Measurements from ENCODE around the gene TRERF1.
"Not testable (repeated sequence)": the region's sequence is repeated elsewhere in the genome, so short reads cannot be mapped to it uniquely, and the experiment has no call there.

Gene TRERF1

GRCh38 chr6:42226645-42227143 lies 225.0 kb downstream of the TRERF1 start:
- Histone ChIP-seq H3K27ac (ENCODE audit: low read depth, low read length) (peak overlapping the region; percentile 84), H3K4me3 (ENCODE audit: low read depth, low read length) (no peak overlapping the region), H3K27me3 (ENCODE audit: control insufficient read depth, insufficient read depth, low read length) (no peaks in the 10 kb centered on the region), H3K9ac (ENCODE audit: low read depth, low read length) (no peak overlapping the region), H3K9me3 (ENCODE audit: control insufficient read depth, insufficient read depth, low read length) (no peaks in the 10 kb centered on the region), H3K4me1 (ENCODE audit: control insufficient read depth, insufficient read depth, low read length) (no peaks in the 10 kb centered on the region), H3K36me3 (ENCODE audit: control insufficient read depth, insufficient read depth, low read length) (peaks cover 39% of the 10 kb centered on the region)

- no peak overlapping the region for H3K4me3 ChIP-seq (ENCODE audit: low read depth, low read length)
- H3K4me1 ChIP-seq (ENCODE audit: control insufficient read depth, insufficient read depth, low read length) = no peaks in the 10 kb centered on the region
- H3K9me3 ChIP-seq (ENCODE audit: control insufficient read depth, insufficient read depth, low read length) = no peaks in the 10 kb centered on the region
- H3K27me3 ChIP-seq (ENCODE audit: control insufficient read depth, insufficient read depth, low read length) = no peaks in the 10 kb centered on the region
- H3K9ac ChIP-seq (ENCODE audit: low read depth, low read length) = no peak overlapping the region
- peaks cover 34% of the 10 kb centered on the region for H3K36me3 ChIP-seq (ENCODE audit: control insufficient read depth, insufficient read depth, low read length)
- H3K27ac ChIP-seq (ENCODE audit: low read depth, low read length) = peak overlapping the region; percentile 84
Observed at GRCh38 chr6:42226161-42226611, 225.5 kb downstream of the TRERF1 start.

GRCh38 chr6:42225419-42225818 lies 226.3 kb downstream of the TRERF1 start:
- Histone ChIP-seq H3K27me3 (ENCODE audit: control insufficient read depth, insufficient read depth, low read length) (no peaks in the 10 kb centered on the region), H3K36me3 (ENCODE audit: control insufficient read depth, insufficient read depth, low read length) (peaks cover 28% of the 10 kb centered on the region), H3K9ac (ENCODE audit: low read depth, low read length) (no peak overlapping the region), H3K4me1 (ENCODE audit: control insufficient read depth, insufficient read depth, low read length) (no peaks in the 10 kb centered on the region), H3K9me3 (ENCODE audit: control insufficient read depth, insufficient read depth, low read length) (no peaks in the 10 kb centered on the region), H3K4me3 (ENCODE audit: low read depth, low read length) (no peak overlapping the region), H3K27ac (ENCODE audit: low read depth, low read length) (no peak overlapping the region)

GRCh38 chr6:42225029-42225339 lies 226.7 kb downstream of the TRERF1 start:
- Histone ChIP-seq H3K36me3 (ENCODE audit: control insufficient read depth, insufficient read depth, low read length) (peaks cover 28% of the 10 kb centered on the region), H3K9me3 (ENCODE audit: control insufficient read depth, insufficient read depth, low read length) (no peaks in the 10 kb centered on the region), H3K9ac (ENCODE audit: low read depth, low read length) (no peak overlapping the region), H3K4me1 (ENCODE audit: control insufficient read depth, insufficient read depth, low read length) (no peaks in the 10 kb centered on the region), H3K27me3 (ENCODE audit: control insufficient read depth, insufficient read depth, low read length) (no peaks in the 10 kb centered on the region), H3K4me3 (ENCODE audit: low read depth, low read length) (no peak overlapping the region), H3K27ac (ENCODE audit: low read depth, low read length) (no peak overlapping the region)

GRCh38 chr6:42224222-42225028 lies 227.3 kb downstream of the TRERF1 start:
- Histone ChIP-seq H3K9me3 (ENCODE audit: control insufficient read depth, insufficient read depth, low read length) (no peaks in the 10 kb centered on the region), H3K9ac (ENCODE audit: low read depth, low read length) (no peak overlapping the region), H3K27ac (ENCODE audit: low read depth, low read length) (no peak overlapping the region), H3K27me3 (ENCODE audit: control insufficient read depth, insufficient read depth, low read length) (no peaks in the 10 kb centered on the region), H3K4me1 (ENCODE audit: control insufficient read depth, insufficient read depth, low read length) (no peaks in the 10 kb centered on the region), H3K4me3 (ENCODE audit: low read depth, low read length) (no peak overlapping the region), H3K36me3 (ENCODE audit: control insufficient read depth, insufficient read depth, low read length) (peaks cover 28% of the 10 kb centered on the region)

- Histone ChIP-seq H3K27me3 (ENCODE audit: control insufficient read depth, insufficient read depth, low read length) (no peaks in the 10 kb centered on the region), H3K9me3 (ENCODE audit: control insufficient read depth, insufficient read depth, low read length) (no peaks in the 10 kb centered on the region), H3K4me1 (ENCODE audit: control insufficient read depth, insufficient read depth, low read length) (no peaks in the 10 kb centered on the region), H3K4me3 (ENCODE audit: low read depth, low read length) (no peak overlapping the region), H3K27ac (ENCODE audit: low read depth, low read length) (no peak overlapping the region), H3K9ac (ENCODE audit: low read depth, low read length) (no peak overlapping the region), H3K36me3 (ENCODE audit: control insufficient read depth, insufficient read depth, low read length) (peaks cover 8% of the 10 kb centered on the region; the same call in 1 of the 2 replicates)
Observed at GRCh38 chr6:42222448-42222847, 229.3 kb downstream of the TRERF1 start.

GRCh38 chr6:42221546-42221945 lies 230.2 kb downstream of the TRERF1 start:
- Histone ChIP-seq H3K4me3 (ENCODE audit: low read depth, low read length) (no peak overlapping the region), H3K27me3 (ENCODE audit: control insufficient read depth, insufficient read depth, low read length) (no peaks in the 10 kb centered on the region), H3K27ac (ENCODE audit: low read depth, low read length) (no peak overlapping the region), H3K9me3 (ENCODE audit: control insufficient read depth, insufficient read depth, low read length) (no peaks in the 10 kb centered on the region), H3K4me1 (ENCODE audit: control insufficient read depth, insufficient read depth, low read length) (no peaks in the 10 kb centered on the region), H3K36me3 (ENCODE audit: control insufficient read depth, insufficient read depth, low read length) (no peaks in the 10 kb centered on the region), H3K9ac (ENCODE audit: low read depth, low read length) (no peak overlapping the region)

GRCh38 chr6:42220807-42221206 lies 230.9 kb downstream of the TRERF1 start:
- H3K9me3 ChIP-seq (ENCODE audit: control insufficient read depth, insufficient read depth, low read length) = no peaks in the 10 kb centered on the region
- H3K9ac ChIP-seq (ENCODE audit: low read depth, low read length) = no peak overlapping the region
- H3K4me3 ChIP-seq (ENCODE audit: low read depth, low read length) = no peak overlapping the region
- H3K27me3 ChIP-seq (ENCODE audit: control insufficient read depth, insufficient read depth, low read length) = no peaks in the 10 kb centered on the region
- H3K27ac ChIP-seq (ENCODE audit: low read depth, low read length) = no peak overlapping the region
- no peaks in the 10 kb centered on the region for H3K36me3 ChIP-seq (ENCODE audit: control insufficient read depth, insufficient read depth, low read length)
- no peaks in the 10 kb centered on the region for H3K4me1 ChIP-seq (ENCODE audit: control insufficient read depth, insufficient read depth, low read length)

GRCh38 chr6:42217519-42218367 lies 234.0 kb downstream of the TRERF1 start, which contains the start of gene MRPS10:
MRPS10 (minus strand) TSS chr6:42217861; CDS start chr6:42217849, 12 bp downstream.
- Histone ChIP-seq H3K36me3 (ENCODE audit: control insufficient read depth, insufficient read depth, low read length) (peaks cover 14% of the 10 kb centered on the region), H3K9ac (ENCODE audit: low read depth, low read length) (peak within 1 kb of the TSS; percentile 80), H3K4me3 (ENCODE audit: low read depth, low read length) (peak within 1 kb of the TSS; percentile 86), H3K27me3 (ENCODE audit: control insufficient read depth, insufficient read depth, low read length) (no peaks in the 10 kb centered on the region), H3K9me3 (ENCODE audit: control insufficient read depth, insufficient read depth, low read length) (no peaks in the 10 kb centered on the region), H3K4me1 (ENCODE audit: control insufficient read depth, insufficient read depth, low read length) (peaks cover 2% of the 10 kb centered on the region; the same call in 1 of the 2 replicates), H3K27ac (ENCODE audit: low read depth, low read length) (peak within 1 kb of the TSS; percentile 93)

GRCh38 chr6:42217157-42217518 lies 234.6 kb downstream of the TRERF1 start:
- no peaks in the 10 kb centered on the region for H3K27me3 ChIP-seq (ENCODE audit: control insufficient read depth, insufficient read depth, low read length)

GRCh38 chr6:42216495-42216894 lies 235.2 kb downstream of the TRERF1 start:
- Histone ChIP-seq H3K36me3 (ENCODE audit: control insufficient read depth, insufficient read depth, low read length) (peaks cover 27% of the 10 kb centered on the region), H3K4me3 (ENCODE audit: low read depth, low read length) (peak overlapping the region; percentile 86)
- not testable (repeated sequence) for H3K27me3 ChIP-seq (ENCODE audit: control insufficient read depth, insufficient read depth, low read length); H3K9ac ChIP-seq (ENCODE audit: low read depth, low read length); H3K9me3 ChIP-seq (ENCODE audit: control insufficient read depth, insufficient read depth, low read length); H3K4me1 ChIP-seq (ENCODE audit: control insufficient read depth, insufficient read depth, low read length); H3K27ac ChIP-seq (ENCODE audit: low read depth, low read length)

More at GRCh38 chr6:42217157-42217518, 234.6 kb downstream of the TRERF1 start:
- Histone ChIP-seq H3K4me3 (ENCODE audit: low read depth, low read length) (peak overlapping the region; percentile 86), H3K27ac (ENCODE audit: low read depth, low read length) (peak overlapping the region; percentile 93), H3K9ac (ENCODE audit: low read depth, low read length) (peak overlapping the region; percentile 80), H3K9me3 (ENCODE audit: control insufficient read depth, insufficient read depth, low read length) (no peaks in the 10 kb centered on the region), H3K4me1 (ENCODE audit: control insufficient read depth, insufficient read depth, low read length) (peaks cover 2% of the 10 kb centered on the region; the same call in 1 of the 2 replicates), H3K36me3 (ENCODE audit: control insufficient read depth, insufficient read depth, low read length) (peaks cover 20% of the 10 kb centered on the region)
